Measurements from ENCODE around the gene KMT5C. TPM values are rescaled to one million over a fixed set of nuclear protein-coding genes. Genes with fewer than 3 reads are reported as not detected.

KMT5C gene
- total RNA-seq, 2 donors from 2014 or later, result 17.8 to 32.3 TPM

DNA sequence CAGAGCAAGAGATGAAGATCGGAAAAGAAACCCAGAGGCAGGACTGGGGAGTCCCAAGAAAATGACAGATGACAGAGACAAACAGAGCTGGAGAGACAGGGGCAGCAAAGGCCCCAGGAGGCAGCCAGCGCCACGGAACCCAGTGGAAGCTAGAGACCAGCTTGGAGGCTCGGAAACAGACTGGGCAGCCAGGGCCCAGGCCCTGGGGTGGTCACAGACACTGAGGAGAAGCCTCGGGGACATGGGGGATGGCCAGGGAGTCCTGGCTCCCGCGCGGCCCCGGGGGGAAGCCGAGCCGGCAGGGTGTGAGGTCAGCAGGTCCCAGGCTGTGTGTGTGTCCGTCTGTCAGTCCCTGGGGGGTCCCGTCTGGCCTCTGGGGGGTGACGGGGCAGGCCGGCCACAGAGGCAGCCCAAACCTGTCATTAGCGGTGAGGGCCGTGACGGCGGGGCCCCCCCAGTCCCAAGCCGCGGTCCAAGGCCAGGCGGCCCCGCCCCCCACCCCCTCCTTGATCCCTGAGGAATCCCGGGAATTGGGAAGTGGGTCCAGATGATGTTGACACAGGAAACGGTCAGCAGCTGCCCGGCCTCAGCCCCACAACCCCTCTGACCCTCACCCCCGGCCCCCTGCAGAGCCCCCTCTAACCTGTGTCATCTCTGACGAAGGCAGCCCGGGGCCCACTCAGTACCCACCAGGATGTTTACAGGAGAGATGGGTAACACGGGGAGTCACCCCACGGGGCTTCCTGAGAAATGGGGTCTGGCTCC lies 34.5 kb downstream of the KMT5C start:
- peaks cover 4% of the 10 kb centered on the region for H3K4me1 ChIP-seq (replicated peaks)
- H3K27me3 ChIP-seq (replicated peaks; ENCODE audit: insufficient read depth), result peaks cover 44% of the 10 kb centered on the region
- intact Hi-C loops (cut with DNase I), result no loop called here
- WGBS, result 18% methylated on average over 24 of the region's 31 CpGs
- TF ChIP-seq POLR2A (IDR thresholded peaks at IDR 0.05) (no peak), POLR2AphosphoS5 (IDR thresholded peaks at IDR 0.05) (no peak)
- TF ChIP-seq, protein P1, sequence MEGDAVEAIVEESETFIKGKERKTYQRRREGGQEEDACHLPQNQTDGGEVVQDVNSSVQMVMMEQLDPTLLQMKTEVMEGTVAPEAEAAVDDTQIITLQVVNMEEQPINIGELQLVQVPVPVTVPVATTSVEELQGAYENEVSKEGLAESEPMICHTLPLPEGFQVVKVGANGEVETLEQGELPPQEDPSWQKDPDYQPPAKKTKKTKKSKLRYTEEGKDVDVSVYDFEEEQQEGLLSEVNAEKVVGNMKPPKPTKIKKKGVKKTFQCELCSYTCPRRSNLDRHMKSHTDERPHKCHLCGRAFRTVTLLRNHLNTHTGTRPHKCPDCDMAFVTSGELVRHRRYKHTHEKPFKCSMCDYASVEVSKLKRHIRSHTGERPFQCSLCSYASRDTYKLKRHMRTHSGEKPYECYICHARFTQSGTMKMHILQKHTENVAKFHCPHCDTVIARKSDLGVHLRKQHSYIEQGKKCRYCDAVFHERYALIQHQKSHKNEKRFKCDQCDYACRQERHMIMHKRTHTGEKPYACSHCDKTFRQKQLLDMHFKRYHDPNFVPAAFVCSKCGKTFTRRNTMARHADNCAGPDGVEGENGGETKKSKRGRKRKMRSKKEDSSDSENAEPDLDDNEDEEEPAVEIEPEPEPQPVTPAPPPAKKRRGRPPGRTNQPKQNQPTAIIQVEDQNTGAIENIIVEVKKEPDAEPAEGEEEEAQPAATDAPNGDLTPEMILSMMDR (IDR thresholded peaks at IDR 0.05), result no peak
- H3K9me3 ChIP-seq, result no peaks in the 10 kb centered on the region
- no peaks in the 10 kb centered on the region for H3K36me3 ChIP-seq
- DNase-seq (ENCODE audit: low spot score), result no peak
- H3K27ac ChIP-seq, result no peak overlapping the region
- no peak overlapping the region for H3K4me3 ChIP-seq

DNA sequence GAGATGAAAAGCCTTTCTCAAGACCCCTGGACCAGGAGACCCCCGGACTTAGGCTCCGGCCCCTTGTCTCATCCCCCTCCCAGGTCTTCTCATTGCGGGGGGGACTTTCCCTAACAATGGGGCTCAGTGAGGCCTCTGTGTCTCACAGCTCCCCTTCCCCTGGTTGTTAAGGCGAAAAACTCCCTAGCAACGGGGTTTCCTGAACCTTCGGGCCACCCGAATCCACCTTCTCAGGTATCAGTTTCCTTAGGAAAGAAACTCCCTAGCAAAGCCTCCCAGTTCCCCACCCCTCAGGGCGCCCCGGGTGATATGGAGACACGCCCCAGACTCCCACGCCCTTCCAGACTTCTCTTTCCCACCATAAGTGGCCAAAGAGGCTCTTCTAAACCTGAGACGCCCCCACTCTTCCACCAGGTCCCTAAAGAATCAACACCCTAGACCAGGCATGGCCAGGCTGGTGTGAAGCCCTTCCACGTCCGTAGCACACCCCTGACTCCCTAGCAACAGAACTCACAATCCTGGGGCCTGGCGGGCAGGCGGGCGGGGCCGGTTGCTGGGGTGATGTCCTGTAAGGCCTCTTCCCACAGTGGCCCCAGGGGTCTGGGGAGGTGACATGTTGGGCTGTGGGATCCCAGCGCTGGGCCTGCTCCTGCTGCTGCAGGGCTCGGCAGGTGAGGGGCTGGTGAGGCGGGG lies 36.7 kb downstream of the KMT5C start, which contains the start of gene TMEM190:
TSS of gene TMEM190 (plus strand) at position 586 of the 693 bp plus-strand sequence. CDS start at position 614, 28 bp downstream.
- TF ChIP-seq POLR2AphosphoS5 (IDR thresholded peaks at IDR 0.05) (no peak), POLR2A (IDR thresholded peaks at IDR 0.05) (no peak)
- TF ChIP-seq, protein P1 (IDR thresholded peaks at IDR 0.05), result no peak
- no peak within 1 kb of the TSS for H3K4me3 ChIP-seq
- H3K27me3 ChIP-seq (replicated peaks; ENCODE audit: insufficient read depth), result peaks cover 31% of the 10 kb centered on the region
- H3K9me3 ChIP-seq, result no peaks in the 10 kb centered on the region
- 57% methylated on average over 18 of the region's 21 CpGs for WGBS
- no peak for DNase-seq (ENCODE audit: low spot score)
- no peak within 1 kb of the TSS for H3K27ac ChIP-seq
- no peaks in the 10 kb centered on the region for H3K4me1 ChIP-seq (replicated peaks)
- intact Hi-C loops (cut with DNase I), result no loop called here
- no peaks in the 10 kb centered on the region for H3K36me3 ChIP-seq

DNA sequence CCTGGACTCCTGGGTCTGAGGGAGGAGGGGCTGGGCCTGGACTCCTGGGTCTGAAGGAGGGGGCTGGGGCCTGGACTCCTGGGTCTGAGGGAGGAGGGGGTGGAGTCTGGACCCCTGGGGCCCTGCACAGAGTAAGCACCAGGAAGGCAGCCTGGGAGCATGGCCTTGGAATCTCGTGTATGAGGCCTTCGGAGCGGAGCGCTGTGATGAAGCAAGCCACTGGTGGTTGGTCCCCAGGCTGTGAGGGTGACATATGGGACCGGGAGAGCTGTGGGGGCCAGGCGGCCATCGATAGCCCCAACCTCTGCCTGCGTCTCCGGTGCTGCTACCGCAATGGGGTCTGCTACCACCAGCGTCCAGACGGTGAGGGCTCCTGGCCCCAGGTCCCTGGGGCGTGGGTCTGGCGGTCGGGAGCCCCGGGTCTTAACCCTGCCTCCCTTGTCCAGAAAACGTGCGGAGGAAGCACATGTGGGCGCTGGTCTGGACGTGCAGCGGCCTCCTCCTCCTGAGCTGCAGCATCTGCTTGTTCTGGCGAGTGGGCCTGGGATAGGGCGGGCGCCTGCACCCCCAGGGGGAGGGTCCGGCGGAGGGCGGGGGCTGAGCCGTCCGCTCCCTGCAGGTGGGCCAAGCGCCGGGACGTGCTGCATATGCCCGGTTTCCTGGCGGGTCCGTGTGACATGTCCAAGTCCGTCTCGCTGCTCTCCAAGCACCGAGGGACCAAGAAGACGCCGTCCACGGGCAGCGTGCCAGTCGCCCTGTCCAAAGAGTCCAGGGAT lies 37.9 kb downstream of the KMT5C start:
- Histone ChIP-seq H3K27ac (no peak overlapping the region), H3K4me1 (replicated peaks) (no peaks in the 10 kb centered on the region), H3K4me3 (no peak overlapping the region), H3K36me3 (no peaks in the 10 kb centered on the region), H3K9me3 (no peaks in the 10 kb centered on the region), H3K27me3 (replicated peaks; ENCODE audit: insufficient read depth) (peaks cover 21% of the 10 kb centered on the region)
- DNase-seq (ENCODE audit: low spot score), result no peak
- intact Hi-C loops (cut with DNase I), result no loop called here
- TF ChIP-seq, protein P1 (IDR thresholded peaks at IDR 0.05), result no peak
- no peak for TF ChIP-seq POLR2A (IDR thresholded peaks at IDR 0.05)
- TF ChIP-seq POLR2AphosphoS5 (IDR thresholded peaks at IDR 0.05), result no peak
- 18% methylated on average over 36 of the region's 43 CpGs for WGBS

DNA sequence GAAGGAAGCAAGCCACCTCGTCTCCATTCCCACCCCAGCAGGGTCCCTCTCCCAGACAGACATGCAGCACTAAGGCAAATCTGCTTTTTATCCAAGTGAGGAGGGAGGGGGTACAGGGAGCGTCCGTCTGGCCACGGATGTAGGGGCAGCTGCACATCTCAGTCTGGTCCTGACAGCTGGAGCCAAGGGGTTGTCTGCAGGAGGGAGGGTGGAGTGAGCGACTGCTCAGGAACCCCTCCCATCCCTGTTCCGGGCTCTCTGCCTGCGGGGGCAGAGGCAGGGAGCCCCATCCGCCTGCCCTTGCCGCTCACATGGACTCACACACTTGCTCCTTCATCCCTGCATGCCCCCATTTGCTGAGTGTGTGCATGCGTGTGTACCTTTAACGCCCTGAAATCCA lies 39.5 kb downstream of the KMT5C start:
- peaks cover 4% of the 10 kb centered on the region for H3K4me1 ChIP-seq (replicated peaks)
- 65% methylated on average over 9 of the region's 11 CpGs for WGBS
- no peak overlapping the region for H3K4me3 ChIP-seq
- no peak for DNase-seq (ENCODE audit: low spot score)
- TF ChIP-seq, protein P1 (IDR thresholded peaks at IDR 0.05), result no peak
- TF ChIP-seq POLR2A (IDR thresholded peaks at IDR 0.05) (no peak), POLR2AphosphoS5 (IDR thresholded peaks at IDR 0.05) (no peak)
- intact Hi-C loops (cut with DNase I), result no loop called here
- H3K36me3 ChIP-seq, result no peaks in the 10 kb centered on the region
- H3K27ac ChIP-seq, result no peak overlapping the region
- no peaks in the 10 kb centered on the region for H3K9me3 ChIP-seq
- peaks cover 9% of the 10 kb centered on the region for H3K27me3 ChIP-seq (replicated peaks; ENCODE audit: insufficient read depth)
